Stimulated activated CD4-positive, alpha-beta T cell treated with anti-CD3 and anti-CD28 coated beads, Interleukin-2, amount 100 ng/mL, for 24 hours (primary cell): ENCODE measurements around the gene SMOC2.
"Not testable (repeated sequence)": the region's sequence is repeated elsewhere in the genome, so short reads cannot be mapped to it uniquely, and the experiment has no call there.

ENCODE experiments used
- DNase-seq, 2 donors: peaks; one replicate each; pipeline ENCODE4 v3.0.0-alpha.2; 2020

SMOC2 gene

DNA sequence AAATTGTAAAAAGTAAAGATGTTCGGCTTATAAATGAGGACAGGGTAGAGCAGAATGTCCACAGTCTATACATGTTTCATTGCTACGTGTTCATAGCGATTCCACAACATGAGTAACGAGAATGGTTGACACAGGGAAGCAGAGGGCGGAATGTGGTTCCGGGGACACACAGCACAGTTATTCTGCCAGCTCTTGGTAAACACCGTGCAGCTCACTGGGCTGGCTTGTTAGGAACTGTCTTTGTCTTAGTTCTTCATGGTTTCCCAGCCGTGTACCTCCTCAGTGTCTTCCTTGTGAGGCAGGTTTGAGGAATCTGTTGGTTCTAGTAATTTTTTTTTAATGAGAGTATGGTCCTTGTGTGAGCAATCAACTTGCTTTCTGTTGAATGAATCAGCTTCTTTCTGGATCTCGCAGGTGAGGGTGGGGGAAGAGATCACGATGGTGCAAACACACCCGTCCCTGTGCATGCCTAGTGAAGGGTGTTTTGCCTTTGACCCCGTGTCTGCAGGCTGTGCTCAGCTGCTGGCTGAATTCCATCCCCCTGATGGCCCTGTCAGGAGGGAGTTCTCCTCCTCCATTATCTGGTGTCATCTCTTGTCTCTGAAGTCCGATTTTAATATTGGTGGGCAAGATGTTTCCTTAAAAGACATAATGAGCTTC is 168.2 kb downstream of the SMOC2 start:
- DNase-seq = no peak

DNA sequence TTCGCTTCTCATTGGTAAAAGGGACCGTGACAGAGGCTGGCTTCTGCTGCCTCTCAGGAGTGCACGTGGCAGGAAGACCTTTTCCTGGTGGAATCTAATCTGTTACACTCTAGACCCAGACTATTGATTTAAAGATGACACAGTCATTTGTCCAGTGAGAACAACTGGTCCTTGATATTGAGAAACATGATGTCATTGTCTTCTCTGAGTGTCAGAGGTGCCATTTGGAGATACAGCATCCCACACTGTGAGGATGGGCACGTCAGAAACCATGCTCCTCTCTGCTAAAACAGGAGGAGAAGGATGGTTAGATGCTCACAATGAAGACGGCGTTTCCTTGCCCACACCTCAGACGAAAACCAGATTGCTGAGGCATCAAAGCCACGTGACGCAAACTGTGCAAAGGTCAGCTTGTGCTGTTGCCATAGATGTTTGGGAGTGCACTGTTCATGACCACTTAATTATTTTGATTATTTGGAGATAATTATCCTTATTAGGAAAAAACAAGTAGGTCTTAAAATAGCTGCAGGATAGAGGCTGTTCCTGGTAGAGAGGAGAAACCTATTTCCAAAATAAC is 169.0 kb downstream of the SMOC2 start:
- DNase-seq = no peak

DNA sequence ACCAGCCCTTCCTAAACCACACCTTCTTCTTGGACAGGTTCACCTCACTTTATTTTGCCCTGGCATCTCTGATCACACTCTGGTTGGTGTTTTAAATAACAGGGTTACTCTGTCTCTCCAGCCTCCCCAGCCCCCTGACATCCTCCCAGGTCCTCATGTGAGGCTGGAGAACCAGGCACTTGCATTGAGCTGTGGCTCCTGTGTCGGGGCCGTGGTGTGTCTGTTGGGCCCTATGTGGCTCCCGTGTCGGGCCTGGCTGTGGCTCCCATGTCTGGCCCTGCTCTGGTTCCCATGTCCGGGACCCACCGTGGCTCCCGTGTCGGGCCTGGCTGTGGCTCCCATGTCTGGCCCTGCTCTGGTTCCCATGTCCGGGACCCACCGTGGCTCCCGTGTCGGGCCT is 170.0 kb downstream of the SMOC2 start:
- DNase-seq = not testable (repeated sequence)

DNA sequence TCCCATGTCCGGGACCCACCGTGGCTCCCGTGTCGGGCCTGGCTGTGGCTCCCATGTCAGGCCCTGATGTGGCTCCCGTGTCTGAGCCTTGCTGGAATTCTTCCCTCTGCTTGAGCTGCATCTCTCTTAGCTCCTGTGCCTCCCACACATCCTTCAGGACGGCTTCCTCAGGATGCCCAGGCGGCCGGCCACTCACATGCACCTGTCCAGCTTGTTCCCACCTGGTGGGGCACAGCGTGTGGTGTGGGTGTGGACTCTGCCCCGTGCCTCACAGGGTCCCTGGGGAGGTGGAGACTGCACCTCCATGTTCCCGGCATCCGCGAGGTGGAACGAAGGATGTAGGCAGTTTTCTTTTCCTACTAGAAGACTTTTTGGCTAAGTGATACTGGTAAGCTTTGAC is 170.7 kb downstream of the SMOC2 start:
- no peak for DNase-seq

DNA sequence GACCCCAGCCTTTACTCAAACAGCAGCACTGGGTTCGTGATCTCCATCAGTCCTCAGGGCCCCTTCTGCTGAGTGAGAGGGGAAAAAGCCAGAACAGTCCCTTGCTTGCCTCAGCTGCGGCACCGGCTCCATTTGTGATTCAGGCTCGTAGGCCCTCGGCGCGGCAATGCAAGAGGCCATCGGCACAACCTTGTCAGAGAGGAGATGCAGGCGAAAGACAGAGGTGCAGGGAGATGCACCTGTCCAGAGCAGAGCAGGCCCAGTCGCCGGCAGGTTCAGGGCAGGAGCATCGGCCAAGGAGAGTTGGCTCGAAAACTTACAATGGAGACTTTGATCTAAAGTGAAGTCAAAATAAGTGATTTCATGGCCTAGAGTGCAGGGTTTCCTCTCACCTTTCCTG is 171.6 kb downstream of the SMOC2 start:
- DNase-seq = no peak

DNA sequence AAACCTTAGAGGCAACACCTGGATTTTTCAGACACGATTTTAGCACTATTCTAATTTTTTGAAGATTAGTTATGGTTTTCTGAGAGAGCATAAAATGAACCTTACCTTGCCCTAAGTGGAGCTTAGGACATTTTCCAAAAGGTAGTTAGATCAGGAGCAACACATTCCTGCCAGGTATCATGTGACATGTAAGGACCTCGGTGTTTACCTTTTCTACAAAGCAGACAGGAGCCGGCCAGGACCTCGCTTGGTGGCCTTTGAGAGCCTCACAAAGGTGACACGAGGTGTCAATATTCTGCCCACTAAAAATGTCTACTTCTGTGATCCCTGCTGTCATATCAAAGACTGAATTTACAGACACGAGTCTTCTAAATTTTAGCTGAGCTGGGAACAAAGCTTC is 174.9 kb downstream of the SMOC2 start:
- no peak for DNase-seq

DNA sequence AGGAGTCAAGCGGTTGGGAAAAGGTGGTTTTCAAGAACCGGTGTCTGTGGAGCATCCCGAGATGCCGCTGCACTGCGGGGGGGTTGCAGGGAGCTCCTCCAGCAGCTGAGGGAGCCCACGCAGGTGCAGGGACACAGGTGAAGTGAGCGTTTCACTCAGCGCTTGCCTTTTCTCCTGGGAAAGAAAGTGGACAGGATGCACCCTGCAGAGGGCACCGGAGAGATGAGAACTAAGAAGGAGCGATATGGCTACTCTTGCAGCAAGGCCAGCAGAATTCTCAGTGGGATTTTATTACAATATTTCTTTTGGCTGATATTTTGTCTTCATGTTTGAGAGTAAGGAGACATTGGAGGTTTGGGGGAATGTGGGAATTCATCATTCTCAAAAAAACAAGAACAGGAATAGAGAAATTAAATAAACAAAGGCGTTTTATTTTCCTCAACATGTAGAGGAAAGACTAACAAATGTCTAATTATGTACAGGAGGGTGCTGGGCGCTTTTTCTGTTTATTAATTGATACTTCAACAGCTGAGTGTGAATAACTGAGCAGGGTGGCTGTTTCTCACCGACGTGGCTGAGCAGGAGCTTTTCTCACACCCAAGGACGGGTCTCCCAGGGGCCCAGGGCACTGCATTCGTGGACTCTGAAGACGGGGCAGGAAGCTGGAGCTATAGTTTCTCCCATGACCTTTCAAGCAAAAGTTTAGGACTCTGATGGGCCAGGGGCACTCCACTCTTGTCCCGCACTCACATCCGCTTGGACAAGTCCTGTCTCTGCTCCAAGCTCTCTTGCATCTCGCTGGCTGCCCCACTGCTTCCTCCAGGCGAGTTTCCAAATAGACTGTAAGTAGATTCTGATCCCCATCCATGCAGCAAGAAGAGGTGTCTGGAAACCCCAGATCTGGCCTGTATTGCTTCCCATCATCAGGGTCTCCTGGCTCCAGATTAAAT is 176.1 kb downstream of the SMOC2 start:
- no peak for DNase-seq

DNA sequence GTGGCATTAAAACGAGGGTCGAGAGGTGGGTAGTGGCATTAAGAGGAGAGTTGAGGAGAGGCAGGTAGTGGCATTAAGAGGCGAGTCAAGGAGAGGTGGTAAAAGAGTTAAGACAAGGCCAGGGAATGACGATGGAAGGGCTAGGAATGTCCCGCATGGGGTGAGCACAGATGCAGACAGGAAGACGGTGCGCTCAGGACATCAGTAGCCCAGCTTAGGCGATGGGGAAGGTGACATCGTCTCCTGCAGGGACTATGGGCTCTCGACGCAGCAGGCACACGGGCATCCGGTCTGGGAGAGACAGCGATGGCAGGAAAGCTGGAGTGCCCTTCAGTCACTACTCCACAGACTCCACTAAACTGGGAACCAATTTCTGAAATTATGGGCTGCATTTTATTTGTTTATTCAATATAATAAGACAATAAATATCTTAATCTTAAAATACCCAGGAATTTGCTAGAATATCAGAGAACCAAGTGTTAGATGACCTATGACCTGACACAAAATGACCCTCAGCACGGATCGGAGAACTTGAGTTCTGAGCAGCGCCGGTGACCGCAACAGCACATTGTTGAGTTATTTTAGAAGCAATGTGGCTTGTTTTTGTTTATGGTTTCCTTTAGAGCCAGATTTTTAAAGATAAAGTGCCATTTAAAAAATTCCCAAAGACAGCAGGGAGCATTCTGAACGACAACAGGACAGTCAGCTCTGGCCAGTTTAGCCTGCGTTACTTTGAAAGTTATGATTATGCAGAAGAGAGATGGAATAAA is 177.7 kb downstream of the SMOC2 start:
- no peak for DNase-seq

DNA sequence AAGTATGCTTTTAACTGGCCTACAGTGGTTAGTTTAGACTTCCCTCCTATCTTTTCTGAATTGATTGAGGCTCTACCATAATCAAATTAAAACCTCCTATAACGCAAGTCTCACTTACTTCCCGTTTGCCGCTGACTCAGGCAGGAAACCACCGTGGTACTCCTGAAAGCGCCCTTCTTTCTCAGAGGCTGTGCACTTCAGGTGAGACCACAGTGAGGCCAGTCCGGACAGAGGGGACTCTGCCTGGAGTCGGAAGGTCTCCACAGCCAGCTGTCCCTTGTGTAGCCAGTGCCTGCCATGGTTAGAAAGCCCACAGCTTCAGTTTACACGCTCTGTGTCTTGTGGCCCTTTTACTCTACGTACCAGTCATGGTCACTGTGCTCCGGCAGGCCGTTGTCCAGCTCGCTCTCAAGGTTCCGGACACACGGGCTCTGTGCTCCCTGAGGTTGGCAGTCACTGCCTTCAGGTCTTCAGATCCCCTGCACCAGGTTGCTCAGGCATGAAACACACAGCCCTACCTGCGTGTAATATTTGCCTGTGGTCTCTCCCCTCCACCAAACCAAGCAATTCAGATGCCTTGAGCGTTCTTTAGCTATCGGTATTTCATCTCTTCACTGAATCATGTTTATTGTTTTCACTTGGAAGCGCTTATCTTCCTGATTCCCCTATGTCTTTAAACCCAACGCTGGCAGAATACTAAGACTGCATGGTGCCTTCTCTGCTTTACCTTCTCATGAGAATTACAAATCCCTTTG is 178.8 kb downstream of the SMOC2 start:
- no peak for DNase-seq

DNA sequence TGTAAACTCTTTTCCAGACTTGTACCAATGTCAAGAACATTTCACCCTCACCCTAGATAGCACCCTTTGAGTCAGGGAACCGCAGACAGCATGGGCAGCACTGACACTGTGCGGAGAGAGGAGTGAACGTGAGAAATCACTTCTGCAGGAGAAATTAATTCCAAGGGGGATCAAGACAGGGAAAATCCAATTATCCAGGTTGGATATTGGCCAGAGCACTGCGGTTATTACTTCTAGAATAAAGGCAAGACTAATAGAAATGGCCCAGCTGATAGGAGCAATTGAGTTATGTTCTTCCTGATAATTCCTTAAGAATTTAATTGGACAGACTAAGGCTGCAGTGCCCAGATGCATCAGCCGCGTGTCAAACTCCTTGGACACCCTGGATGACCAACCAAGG is 179.6 kb downstream of the SMOC2 start:
- no peak for DNase-seq

DNA sequence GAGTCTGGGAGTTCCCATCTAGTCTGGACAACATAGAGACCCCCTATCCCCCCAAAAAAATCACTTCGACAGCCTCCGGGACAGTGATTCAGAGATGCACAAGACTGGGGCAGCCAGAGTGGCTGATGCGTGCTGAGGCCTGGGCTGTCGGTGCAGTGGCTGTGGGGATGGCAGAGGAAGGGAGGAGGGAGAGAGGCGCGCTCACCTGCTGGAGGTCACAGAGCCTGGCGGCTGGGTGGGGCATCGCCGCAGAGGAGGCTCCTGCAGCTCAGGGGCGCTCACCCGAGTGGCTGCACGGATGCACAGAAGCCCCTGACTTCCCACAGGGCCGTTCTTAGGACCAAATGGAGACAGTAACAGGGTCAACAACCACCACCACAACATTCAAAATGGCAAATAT is 182.8 kb downstream of the SMOC2 start:
- no peak for DNase-seq

DNA sequence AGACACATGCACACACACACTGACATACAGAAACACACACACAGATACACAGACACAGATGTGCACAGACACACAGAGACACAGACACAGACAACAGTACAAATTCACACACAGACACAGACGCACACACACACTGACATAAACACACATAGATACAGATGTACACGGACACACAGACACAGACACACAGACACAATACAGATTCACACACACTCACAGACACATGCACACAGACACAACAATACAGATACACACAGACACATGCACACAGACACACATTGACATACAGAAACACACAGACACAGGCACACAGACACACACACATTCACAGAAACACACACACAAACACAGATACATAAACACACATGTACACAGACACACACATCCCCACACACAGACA is 183.6 kb downstream of the SMOC2 start:
- no peak for DNase-seq

DNA sequence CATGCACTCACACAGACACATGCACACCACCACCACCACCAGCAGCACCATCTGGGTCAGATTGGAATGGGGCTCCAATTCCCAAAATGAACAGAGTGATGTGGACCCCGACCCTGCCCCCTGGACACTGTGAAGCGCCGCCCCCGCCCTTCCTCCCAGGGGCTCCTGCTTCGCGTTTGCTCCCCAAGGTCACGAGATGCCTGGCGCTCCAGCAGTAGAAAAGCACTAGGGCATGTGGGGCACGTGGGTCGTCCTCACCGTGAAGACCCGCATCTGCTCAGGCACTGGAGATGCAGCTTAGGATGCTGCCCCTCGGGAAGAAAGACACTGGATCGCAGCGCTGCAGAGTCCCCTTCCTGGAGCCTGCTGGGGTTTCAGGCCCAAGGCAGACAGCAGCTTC is 184.0 kb downstream of the SMOC2 start:
- DNase-seq = no peak

DNA sequence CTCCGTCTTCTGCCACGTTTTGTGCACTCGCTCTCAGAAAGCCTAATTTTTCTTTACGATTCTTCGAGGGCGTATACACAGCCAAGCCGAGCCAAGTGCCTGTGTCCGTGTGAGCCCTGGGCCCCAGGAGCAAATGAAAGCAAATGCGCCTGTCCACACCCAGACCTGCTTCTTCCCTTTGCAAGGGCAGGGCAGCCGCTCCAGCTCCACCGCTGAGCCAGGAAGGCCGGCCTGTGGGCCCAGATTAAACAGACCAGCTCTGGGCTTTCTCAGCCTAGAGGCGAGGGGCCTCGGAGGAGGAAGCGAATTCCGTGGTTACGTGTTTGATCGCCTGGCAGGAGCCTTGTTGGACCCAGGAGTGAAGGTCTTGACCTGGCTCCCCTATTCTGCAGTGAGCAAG is 184.6 kb downstream of the SMOC2 start:
- DNase-seq = no peak

DNA sequence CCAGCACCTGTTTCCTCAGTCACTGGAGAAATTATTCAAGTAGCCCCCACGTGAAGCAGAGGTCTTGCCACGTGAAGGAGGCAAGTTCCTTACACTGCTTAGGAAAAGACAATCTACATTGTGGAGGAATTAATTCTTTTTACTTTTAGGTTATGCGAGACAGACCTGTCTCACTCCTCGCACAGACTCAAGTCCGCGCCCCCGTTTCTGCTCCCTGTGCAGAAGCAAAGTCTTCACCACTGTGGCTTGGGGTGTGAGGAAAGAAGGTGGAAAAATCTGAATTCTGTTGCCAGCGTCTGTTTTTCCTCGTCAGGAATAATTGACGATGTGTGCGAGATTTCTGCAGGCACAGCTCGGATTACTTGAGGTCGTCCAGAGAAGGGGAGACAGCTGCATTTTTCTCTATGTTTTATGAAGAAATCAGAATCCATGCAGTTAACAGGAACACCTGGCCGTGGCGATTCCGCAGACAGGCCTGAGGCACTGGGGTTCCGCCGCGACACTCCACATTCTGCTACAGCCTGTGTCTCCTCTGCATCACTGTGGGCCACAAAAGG is 185.1 kb downstream of the SMOC2 start:
- no peak for DNase-seq

DNA sequence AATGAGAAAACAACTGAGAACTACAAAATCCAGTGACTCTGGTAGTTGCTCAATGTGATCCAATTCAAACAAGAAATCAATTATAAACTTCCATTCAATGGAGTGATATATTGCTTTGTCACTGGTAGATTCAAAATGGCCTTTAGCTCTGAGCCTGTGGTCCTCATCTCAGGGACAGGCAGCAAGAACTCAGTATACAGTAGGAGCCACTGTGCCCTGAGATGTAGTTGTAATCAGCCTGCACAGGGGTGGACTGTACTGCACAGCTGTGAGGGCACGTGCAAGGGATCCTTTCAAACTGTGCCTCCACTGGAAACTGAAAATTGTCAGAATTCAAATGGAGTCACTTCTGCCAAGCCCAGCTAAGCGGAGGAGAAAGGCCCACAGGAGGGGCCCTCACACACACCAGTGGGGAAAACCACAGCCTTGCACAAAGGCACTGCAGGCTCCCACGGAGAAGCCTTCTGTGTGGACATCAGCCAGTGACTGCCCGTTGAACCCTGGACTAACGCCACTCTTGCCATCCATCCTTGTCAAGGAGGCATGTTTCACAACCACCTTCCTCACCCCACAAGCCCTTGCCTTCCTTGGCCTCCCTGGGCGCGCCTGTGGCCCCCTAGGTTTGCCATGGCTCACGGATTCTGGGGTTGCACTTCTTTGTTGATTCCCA is 186.7 kb downstream of the SMOC2 start:
- no peak for DNase-seq

DNA sequence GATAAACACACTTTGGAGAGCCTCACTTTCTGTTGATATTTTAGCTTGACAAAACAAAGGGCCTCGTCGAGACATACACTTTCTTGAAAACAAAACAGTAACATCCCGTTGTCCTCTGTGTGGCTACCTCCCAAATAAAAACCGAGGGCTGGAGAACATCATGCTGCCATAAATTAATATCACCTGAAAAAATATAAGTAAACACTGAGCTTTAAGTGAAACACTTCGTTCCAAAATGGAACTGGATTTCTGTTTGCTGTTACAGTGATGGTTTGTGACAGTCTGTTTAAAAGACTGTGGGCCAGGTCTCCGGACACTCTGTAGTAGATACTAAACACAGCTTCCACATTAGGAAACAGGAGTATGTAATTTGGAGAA is 187.2 kb downstream of the SMOC2 start:
- no peak for DNase-seq

DNA sequence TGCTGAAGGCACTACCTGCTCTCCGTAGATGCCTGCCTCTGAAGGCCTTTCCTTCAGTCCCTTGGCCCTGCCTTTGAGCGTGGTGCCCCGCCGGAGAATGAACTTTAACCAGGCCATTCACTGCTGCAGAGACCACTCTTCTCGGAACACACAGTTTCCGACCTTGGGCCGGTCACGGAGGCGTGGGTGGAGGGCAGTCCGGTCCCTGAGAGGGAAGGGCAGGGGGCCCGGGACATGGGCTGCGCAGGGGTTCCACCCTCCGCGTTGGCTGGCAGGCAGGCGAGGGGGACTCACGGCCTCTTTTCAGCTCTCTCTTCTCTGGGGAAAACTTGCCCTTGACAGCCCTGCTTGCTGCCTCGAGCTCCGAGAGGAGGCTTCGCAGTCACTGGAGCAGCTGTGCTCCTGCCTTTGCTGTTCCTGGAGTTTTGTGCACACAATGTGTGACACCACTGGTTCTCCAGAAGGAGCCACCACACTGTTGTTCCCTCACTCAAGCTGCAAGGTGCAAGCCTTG is 187.8 kb downstream of the SMOC2 start:
- no peak for DNase-seq

DNA sequence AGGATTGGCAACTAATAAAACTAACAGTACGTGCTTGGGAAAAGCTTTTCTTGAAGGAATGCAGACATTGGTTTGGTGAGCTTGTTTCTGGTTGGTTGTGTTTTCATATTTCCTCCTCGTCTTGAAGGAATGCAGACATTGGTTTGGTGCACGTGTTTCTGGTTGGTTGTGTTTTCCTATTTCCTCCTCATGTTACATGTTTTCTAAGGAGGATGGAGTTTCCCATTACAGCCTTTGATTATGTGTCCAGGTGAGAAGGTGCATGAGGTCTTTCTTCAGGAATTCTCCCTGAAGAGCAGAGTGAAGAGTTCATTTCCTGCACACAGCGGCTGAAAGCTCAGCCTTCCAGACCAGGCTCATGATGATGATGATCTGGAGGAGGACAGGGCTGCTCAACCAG is 190.6 kb downstream of the SMOC2 start:
- DNase-seq = no peak

DNA sequence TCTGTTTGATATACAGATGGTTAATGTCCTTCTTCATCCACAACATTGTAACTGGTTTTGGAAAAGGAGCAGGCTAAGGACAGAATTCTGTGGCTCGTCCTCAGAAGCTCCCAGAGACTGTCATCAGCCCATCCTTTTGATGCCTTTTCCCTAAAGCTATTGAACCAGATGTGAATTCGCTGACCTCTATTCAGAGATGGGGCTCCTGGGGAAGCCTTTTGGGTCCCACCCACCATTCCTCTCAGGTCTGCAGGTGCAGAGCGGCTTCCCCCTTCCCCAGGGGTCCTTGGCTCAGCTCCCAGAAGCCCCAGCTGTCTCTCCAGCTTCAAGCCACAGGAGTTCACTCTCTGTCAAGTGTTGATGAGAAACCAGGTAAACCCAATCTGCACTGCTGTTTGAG is 191.7 kb downstream of the SMOC2 start:
- no peak for DNase-seq

DNA sequence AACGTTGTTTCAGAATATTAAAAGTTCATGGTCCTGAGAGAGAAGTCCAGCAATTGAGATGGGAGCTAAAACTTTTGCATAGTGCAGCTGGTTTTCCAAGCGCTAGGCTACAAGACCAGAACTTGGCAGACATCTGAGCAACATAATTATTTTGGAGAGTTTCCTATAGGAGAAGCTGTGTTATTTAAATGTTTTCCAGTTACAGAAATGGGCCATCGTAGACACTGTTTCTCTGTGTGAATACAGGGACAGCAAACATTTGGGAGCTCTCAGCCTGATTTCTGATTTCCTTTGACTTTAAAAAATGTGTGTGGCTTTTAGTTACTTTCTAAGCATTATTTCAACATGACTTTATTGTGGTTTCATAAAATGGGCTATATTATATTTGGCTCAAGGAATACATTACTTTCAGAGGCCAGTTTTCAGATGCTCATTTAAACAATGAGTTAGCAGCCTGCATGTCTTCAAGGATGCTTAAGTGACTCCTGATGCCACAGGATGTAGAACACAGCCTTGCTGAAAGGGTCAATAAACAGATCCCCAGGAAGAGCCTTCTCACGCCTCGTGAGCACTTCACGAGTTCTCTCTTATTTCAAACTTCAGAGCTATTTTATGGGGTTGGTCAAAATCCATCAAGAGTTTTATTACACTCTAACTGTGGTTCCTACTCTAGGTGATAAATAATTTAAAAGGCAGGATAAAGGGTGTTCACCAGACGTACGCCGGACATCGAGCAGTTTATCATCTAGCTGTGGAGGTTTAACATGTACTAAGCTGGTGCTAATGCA is 193.8 kb downstream of the SMOC2 start:
- no peak for DNase-seq
